ENCODE data around the gene CMTM1. TPM values are rescaled to one million over a fixed set of nuclear protein-coding genes. Genes with fewer than 3 reads are reported as not detected.

The CMTM1 gene
- total RNA-seq, 3 donors from 2014 or later: 1.6 to 2.9 (median 1.9) TPM

- Histone ChIP-seq H3K27me3 (no peaks in the 10 kb centered on the region), H3K4me3 (no peak overlapping the region), H3K27ac (peak overlapping the region; percentile 76 to 80), H3K9me3 (no peaks in the 10 kb centered on the region), H3K4me1 (peaks cover 20 to 30% of the 10 kb centered on the region in 2 donors), H3K36me3 (no peaks in the 10 kb centered on the region)
- intact Hi-C loops (cut with DNase I; ENCODE audit: low total_unique reads): no loop called here
- DNase-seq (ENCODE audit: low spot score in 2 of 2): no peak
- TF ChIP-seq POLR2AphosphoS5 (IDR thresholded peaks at IDR 0.05) (no peak), CTCF (IDR thresholded peaks at IDR 0.05) (no peak), POLR2A (IDR thresholded peaks at IDR 0.05) (no peak)
Measured at GRCh38 chr16:66519482-66520373, 46.5 kb upstream of the CMTM1 start.

DNA sequence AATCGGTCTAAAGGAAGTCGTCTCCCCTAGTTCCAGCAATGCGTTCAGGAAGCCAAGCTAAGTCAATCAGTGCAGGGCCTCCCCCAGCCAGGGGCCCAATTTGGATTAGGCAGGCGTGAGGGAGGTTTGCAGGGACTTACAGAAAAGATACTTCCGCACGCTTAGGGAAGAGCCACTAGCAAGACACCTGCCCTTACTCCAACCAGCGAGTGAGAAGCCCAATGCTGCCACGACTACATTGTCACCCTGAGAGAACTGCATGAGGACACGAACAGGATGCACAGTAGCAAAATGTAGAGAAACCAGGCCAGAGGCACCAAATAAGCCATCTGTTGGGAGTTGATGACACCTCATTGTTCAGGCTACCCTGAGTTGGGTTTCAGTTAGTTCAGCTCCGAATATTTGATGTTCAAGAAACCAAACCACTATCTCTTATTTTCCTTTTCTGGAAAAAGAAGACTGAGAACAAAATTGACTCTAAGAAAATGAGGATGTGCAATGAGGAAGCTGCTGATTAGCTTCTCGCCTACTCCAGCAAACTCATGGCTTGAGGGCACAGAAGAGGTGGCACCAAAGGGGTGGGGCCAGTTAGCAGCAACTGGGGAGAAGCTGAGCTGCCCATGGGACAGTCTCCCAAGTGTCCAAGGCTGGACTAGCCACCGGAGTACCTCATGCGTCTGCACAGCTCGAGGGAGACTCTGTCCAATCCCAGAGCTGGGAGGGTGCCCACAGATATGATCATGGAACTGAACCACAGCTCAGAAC is 45.7 kb upstream of the CMTM1 start:
- DNase-seq (ENCODE audit: low spot score in 2 of 2): no peak

DNA sequence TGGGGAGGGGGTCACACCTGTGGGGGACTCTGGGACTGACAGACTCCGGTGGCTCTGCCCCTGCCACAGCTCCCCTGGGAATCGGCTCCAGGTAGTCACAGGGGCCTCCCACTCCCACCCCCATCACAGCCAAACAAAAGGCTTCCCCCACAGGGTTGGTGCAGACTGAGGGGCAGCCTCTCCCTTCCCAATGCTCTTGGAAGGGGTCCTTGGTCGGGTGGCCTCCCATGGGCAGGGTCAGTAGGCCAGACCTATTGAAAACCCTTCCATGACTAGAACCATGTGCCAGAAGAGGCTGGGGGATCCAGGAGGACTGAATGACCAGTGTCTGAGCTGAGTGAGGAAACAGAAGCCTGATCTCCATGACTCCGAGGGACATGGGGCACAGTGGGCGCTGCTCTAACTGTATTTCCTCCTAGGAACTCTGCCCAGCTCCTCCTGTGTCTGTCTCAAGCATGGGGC is 45.0 kb upstream of the CMTM1 start:
- Histone ChIP-seq H3K36me3 (no peaks in the 10 kb centered on the region), H3K9me3 (no peaks in the 10 kb centered on the region), H3K27ac (peak overlapping the region; percentile 76 to 86), H3K27me3 (no peaks in the 10 kb centered on the region), H3K4me1 (peaks cover 16 to 22% of the 10 kb centered on the region in 2 donors), H3K4me3 (no peak overlapping the region)
- intact Hi-C loops (cut with DNase I; ENCODE audit: low total_unique reads): no loop called here
- DNase-seq (ENCODE audit: low spot score in 2 of 2): no peak
- TF ChIP-seq CTCF (IDR thresholded peaks at IDR 0.05): no peak
- no peak for TF ChIP-seq POLR2A (IDR thresholded peaks at IDR 0.05)
- no peak for TF ChIP-seq POLR2AphosphoS5 (IDR thresholded peaks at IDR 0.05)

More for the DNA sequence above, 45.7 kb upstream of the CMTM1 start:
- no peak overlapping the region for H3K4me3 ChIP-seq
- H3K4me1 ChIP-seq: peaks cover 20 to 29% of the 10 kb centered on the region in 2 donors
- no peaks in the 10 kb centered on the region for H3K9me3 ChIP-seq
- H3K27me3 ChIP-seq: no peaks in the 10 kb centered on the region
- intact Hi-C loops (cut with DNase I; ENCODE audit: low total_unique reads): no loop called here
- TF ChIP-seq POLR2A (IDR thresholded peaks at IDR 0.05) (no peak), CTCF (IDR thresholded peaks at IDR 0.05) (no peak), POLR2AphosphoS5 (IDR thresholded peaks at IDR 0.05) (no peak)
- H3K27ac ChIP-seq: peak overlapping the region; percentile 76 to 86
- H3K36me3 ChIP-seq: no peaks in the 10 kb centered on the region

- peak in 1 of 2 donors; percentile 67 for DNase-seq (ENCODE audit: low spot score in 2 of 2)
- Histone ChIP-seq H3K36me3 (no peaks in the 10 kb centered on the region), H3K27me3 (no peaks in the 10 kb centered on the region), H3K4me3 (no peak overlapping the region), H3K4me1 (peaks cover 12 to 17% of the 10 kb centered on the region in 2 donors), H3K9me3 (no peaks in the 10 kb centered on the region), H3K27ac (peak overlapping the region; percentile 76 to 86)
- TF ChIP-seq POLR2A (IDR thresholded peaks at IDR 0.05): no peak
- TF ChIP-seq POLR2AphosphoS5 (IDR thresholded peaks at IDR 0.05): no peak
- no peak for TF ChIP-seq CTCF (IDR thresholded peaks at IDR 0.05)
- intact Hi-C loops (cut with DNase I; ENCODE audit: low total_unique reads): no loop called here
Measured at GRCh38 chr16:66521951-66522771, 44.1 kb upstream of the CMTM1 start.
